ENCODE results near the gene ELSPBP1. TPM values are rescaled to one million over a fixed set of nuclear protein-coding genes. Genes with fewer than 3 reads are reported as not detected.
A peak's percentile ranks its signal among the peaks of the same experiment; 100 is the strongest.
"Not testable (repeated sequence)": the region's sequence is repeated elsewhere in the genome, so short reads cannot be mapped to it uniquely, and the experiment has no call there.

The ELSPBP1 gene
- not detected for polyA plus RNA-seq
- long read RNA-seq, donor 1, partial matches to known transcripts, result 0 of 1 reads
- long read RNA-seq, donor 1, other reads (novel, unspliced or antisense), result 0 of 1 reads
- long read RNA-seq, donor 2, result 0 reads
- long read RNA-seq, donor 3, result 0 reads
- long read RNA-seq, donor 4, result 0 reads
- long read RNA-seq, donor 5, result 0 reads
- long read RNA-seq, donor 6, result 0 reads
- long read RNA-seq, donor 7, result 0 reads
- long read RNA-seq, donor 8, result 0 reads
- long read RNA-seq, donor 9, result 0 reads
- long read RNA-seq, donor 10, result 0 reads

DNA sequence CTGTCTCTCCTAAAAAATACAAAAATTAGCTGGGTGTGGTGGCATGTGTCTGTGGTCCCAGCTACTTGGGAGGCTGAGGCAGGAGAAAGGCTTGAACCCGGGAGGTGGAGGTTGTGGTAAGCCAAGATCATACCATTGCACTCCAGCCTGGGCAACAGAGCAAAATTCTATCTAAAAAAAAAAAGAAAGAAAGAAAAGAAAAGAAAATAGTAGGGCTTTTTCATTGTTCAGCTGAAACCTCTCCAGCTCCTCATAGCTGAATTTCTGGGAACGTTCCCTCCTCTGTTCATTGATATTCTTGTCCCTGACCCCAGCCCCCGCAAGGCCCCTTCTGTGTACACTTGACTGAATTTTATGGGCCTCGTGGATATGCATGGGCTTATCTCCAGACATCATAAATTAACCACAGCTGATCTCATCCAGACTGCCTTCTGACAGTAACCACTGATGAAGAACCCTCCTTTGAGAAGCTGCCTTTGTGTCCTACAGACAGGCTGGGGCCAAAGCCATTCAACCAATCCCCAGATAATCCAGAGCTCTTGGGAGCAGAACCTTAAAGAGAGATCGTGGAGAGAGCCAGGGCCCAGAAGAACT is at the start of gene ELSPBP1:
TSS of gene ELSPBP1 (plus strand) at position 424 of the 594 bp plus-strand sequence. CDS start 14,036 bp downstream, outside the sequence.
- no peaks in the 10 kb centered on the region for H3K36me3 ChIP-seq (ENCODE audit: control insufficient read depth in 3 of 3, insufficient read depth in 2 of 3, low read depth in 1 of 3, low read length in 3 of 3)
- H3K4me3 ChIP-seq (ENCODE audit: low read depth in 1 of 3, low read length in 3 of 3), result no peak within 1 kb of the TSS
- H3K9me3 ChIP-seq (ENCODE audit: control insufficient read depth in 2 of 2, insufficient read depth in 1 of 2, low read depth in 1 of 2, low read length in 1 of 2), result no peaks in the 10 kb centered on the region
- DNase-seq, result peak in 1 of 2 donors; percentile 5
- H3K4me1 ChIP-seq (ENCODE audit: control insufficient read depth in 3 of 3, insufficient read depth in 2 of 3, low read depth in 1 of 3, low read length in 2 of 3), result no peaks in the 10 kb centered on the region
- H3K27me3 ChIP-seq (ENCODE audit: control insufficient read depth in 3 of 3, insufficient read depth in 3 of 3, low read length in 3 of 3), result peaks cover 0 to 6% (median 0%) of the 10 kb centered on the region in 3 donors
- WGBS, 3 donors, result 31 to 39% (median 35%) methylated on average over 5 of the region's 5 CpGs
- H3K27ac ChIP-seq (ENCODE audit: low read depth in 1 of 3, low read length in 2 of 3), result no peak within 1 kb of the TSS
- FAIRE-seq, result no peak

DNA sequence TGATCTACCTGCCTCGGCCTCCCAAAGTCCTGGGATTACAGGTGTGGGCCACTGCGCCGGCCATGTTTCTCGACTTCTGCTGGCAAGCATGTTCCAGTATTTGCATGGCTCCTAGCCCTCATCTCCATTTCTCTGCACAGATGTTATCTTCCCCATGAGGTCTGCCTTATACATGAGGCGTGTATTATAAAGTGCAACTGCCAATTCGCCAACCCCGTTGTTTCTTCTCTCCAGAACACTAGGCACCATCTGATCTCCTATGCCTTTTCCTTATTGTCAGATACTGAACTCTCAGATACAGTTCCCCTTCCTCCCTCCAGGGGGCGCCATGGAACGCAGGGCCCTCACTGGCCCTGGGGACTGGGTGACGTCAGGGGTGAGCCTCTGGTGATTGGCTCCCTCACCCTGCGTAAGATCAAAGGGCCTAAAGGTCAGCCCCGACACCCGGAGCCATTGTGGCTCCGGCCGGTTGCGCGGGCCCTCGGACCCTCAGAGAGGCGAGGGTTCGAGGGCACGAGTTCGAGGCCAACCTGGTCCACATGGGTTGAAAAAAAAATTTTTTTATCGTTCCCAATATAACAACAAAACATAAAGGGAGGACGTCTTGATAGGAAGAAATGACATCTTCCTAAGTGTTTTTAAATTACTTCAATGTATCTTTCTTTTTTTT is 44.4 kb upstream of the ELSPBP1 start:
- H3K27me3 ChIP-seq (ENCODE audit: control insufficient read depth in 3 of 3, insufficient read depth in 3 of 3, low read length in 3 of 3); DNase-seq; H3K9me3 ChIP-seq (ENCODE audit: control insufficient read depth in 2 of 2, insufficient read depth in 1 of 2, low read depth in 1 of 2, low read length in 1 of 2); H3K27ac ChIP-seq (ENCODE audit: low read depth in 1 of 3, low read length in 2 of 3); H3K36me3 ChIP-seq (ENCODE audit: control insufficient read depth in 3 of 3, insufficient read depth in 2 of 3, low read depth in 1 of 3, low read length in 3 of 3); H3K4me1 ChIP-seq (ENCODE audit: control insufficient read depth in 3 of 3, insufficient read depth in 2 of 3, low read depth in 1 of 3, low read length in 2 of 3); H3K4me3 ChIP-seq (ENCODE audit: low read depth in 1 of 3, low read length in 3 of 3); FAIRE-seq: not testable (repeated sequence)
- WGBS, 3 donors, result 87 to 88% (median 88%) methylated on average over 18 of the region's 24 CpGs

DNA sequence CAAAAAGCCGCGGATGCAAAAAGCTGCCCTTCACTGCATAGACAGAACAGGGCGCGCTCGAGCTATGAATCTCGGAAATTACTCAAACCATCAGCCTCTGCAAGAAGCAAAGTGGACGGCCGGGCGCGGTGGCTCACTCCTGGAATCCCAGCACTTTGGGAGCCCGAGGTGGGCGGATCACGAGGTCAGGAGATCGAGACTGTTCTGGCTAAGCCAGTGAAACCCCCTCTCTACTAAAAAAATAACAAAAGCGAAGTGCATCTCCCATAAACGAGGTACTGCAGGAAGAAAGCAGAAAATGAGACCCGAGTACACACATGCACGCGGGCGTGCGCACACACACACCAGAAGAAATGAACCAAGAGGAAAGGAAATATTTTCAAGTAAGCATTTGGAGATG is 42.3 kb upstream of the ELSPBP1 start:
- H3K4me1 ChIP-seq (ENCODE audit: control insufficient read depth in 3 of 3, insufficient read depth in 2 of 3, low read depth in 1 of 3, low read length in 2 of 3); H3K4me3 ChIP-seq (ENCODE audit: low read depth in 1 of 3, low read length in 3 of 3); H3K27ac ChIP-seq (ENCODE audit: low read depth in 1 of 3, low read length in 2 of 3); H3K9me3 ChIP-seq (ENCODE audit: control insufficient read depth in 2 of 2, insufficient read depth in 1 of 2, low read depth in 1 of 2, low read length in 1 of 2); FAIRE-seq; H3K36me3 ChIP-seq (ENCODE audit: control insufficient read depth in 3 of 3, insufficient read depth in 2 of 3, low read depth in 1 of 3, low read length in 3 of 3); DNase-seq; H3K27me3 ChIP-seq (ENCODE audit: control insufficient read depth in 3 of 3, insufficient read depth in 3 of 3, low read length in 3 of 3): not testable (repeated sequence)
- no CpG with 5 or more reads among the region's 21 CpGs for WGBS, 3 donors

DNA sequence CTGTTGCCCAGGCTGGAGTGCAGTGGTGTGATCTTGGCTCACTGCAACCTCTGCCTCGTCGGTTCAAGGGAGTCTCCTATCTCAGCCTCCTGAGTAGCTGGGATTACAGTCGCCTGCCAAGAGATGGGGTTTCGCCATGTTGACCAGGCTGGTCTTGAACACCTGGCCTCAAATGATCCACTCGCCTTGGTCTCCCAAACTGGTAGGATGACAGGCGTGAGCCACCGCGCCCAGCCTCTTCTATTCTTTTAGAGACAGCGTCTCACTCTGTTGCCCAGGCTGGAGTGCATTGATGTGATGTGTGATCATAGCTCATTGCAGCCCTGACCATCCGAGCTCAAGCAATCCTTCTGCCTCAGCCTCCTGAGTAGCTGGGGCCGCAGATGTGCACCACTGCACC is 38.5 kb upstream of the ELSPBP1 start:
- not testable (repeated sequence) for FAIRE-seq; H3K4me1 ChIP-seq (ENCODE audit: control insufficient read depth in 3 of 3, insufficient read depth in 2 of 3, low read depth in 1 of 3, low read length in 2 of 3); H3K9me3 ChIP-seq (ENCODE audit: control insufficient read depth in 2 of 2, insufficient read depth in 1 of 2, low read depth in 1 of 2, low read length in 1 of 2); H3K4me3 ChIP-seq (ENCODE audit: low read depth in 1 of 3, low read length in 3 of 3); DNase-seq; H3K27ac ChIP-seq (ENCODE audit: low read depth in 1 of 3, low read length in 2 of 3); H3K36me3 ChIP-seq (ENCODE audit: control insufficient read depth in 3 of 3, insufficient read depth in 2 of 3, low read depth in 1 of 3, low read length in 3 of 3); H3K27me3 ChIP-seq (ENCODE audit: control insufficient read depth in 3 of 3, insufficient read depth in 3 of 3, low read length in 3 of 3)
- WGBS, 3 donors, result 89 to 93% (median 91%) methylated on average over 7 of the region's 11 CpGs

DNA sequence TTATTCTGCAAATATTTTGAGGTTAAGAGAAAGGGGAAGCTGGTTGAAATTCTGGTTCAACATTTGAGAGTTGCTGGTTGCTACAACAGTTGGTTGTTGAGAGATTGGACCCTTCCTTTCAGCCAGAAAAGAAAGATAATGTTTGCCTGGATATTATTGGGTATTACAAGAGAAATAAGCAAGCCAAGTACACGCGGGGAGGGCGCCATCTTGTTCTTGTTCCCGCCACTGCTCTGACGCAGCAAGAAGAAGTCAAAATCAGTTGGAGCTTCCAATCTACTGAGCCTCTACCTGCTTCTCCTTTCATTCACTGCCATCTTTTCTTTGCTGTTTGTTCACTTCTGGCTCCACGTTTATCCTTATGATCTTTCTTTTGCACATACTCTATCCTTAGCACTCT is 20.9 kb upstream of the ELSPBP1 start:
- H3K4me3 ChIP-seq (ENCODE audit: low read depth in 1 of 3, low read length in 3 of 3), result no peak overlapping the region
- no peaks in the 10 kb centered on the region for H3K4me1 ChIP-seq (ENCODE audit: control insufficient read depth in 3 of 3, insufficient read depth in 2 of 3, low read depth in 1 of 3, low read length in 2 of 3)
- FAIRE-seq (no peak), DNase-seq (no peak)
- H3K36me3 ChIP-seq (ENCODE audit: control insufficient read depth in 3 of 3, insufficient read depth in 2 of 3, low read depth in 1 of 3, low read length in 3 of 3), result no peaks in the 10 kb centered on the region
- WGBS, 3 donors, result 75 to 84% (median 83%) methylated on average over 6 of the region's 6 CpGs
- H3K27me3 ChIP-seq (ENCODE audit: control insufficient read depth in 3 of 3, insufficient read depth in 3 of 3, low read length in 3 of 3), result peaks cover 0 to 2% (median 0%) of the 10 kb centered on the region in 3 donors
- H3K9me3 ChIP-seq (ENCODE audit: control insufficient read depth in 2 of 2, insufficient read depth in 1 of 2, low read depth in 1 of 2, low read length in 1 of 2), result no peaks in the 10 kb centered on the region
- no peak overlapping the region for H3K27ac ChIP-seq (ENCODE audit: low read depth in 1 of 3, low read length in 2 of 3)

DNA sequence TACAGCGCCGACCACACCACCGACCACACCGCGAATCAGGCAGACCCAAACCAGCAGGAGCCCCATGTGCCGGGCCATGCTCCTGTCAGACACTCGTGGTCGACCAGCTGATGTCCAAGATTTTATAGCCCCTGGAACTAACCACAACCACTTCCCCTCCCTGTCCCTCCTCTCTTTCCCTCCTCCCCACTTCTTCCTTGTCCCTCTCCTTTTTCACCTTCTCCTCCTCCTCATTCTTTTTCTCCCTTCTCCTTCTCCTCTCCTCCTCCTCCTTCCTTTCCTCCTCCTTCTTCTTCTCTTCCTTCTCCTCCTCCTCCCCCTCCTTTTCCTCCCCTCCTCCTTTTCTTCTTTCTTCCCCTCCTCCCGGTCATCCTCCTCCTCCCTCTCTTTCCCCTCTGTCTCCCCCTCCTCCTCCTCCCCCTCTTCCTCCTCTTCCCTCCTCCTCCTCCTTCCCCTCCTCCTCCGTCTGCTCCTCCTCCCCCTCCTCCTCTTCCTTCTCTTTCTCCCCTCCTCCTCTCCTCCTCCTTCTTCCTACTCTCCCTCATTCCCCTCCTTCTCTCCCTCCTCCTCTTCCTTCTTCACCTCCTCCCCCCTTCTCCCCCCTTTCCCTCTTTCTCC is 3.1 kb upstream of the ELSPBP1 start:
- peaks cover 0 to 6% (median 0%) of the 10 kb centered on the region in 3 donors for H3K27me3 ChIP-seq (ENCODE audit: control insufficient read depth in 3 of 3, insufficient read depth in 3 of 3, low read length in 3 of 3)
- WGBS, 3 donors, result 44 to 56% (median 51%) methylated on average over 10 of the region's 10 CpGs
- no peak overlapping the region for H3K4me3 ChIP-seq (ENCODE audit: low read depth in 1 of 3, low read length in 3 of 3)
- FAIRE-seq (no peak), DNase-seq (no peak)
- no peak overlapping the region for H3K27ac ChIP-seq (ENCODE audit: low read depth in 1 of 3, low read length in 2 of 3)
- H3K9me3 ChIP-seq (ENCODE audit: control insufficient read depth in 2 of 2, insufficient read depth in 1 of 2, low read depth in 1 of 2, low read length in 1 of 2), result no peaks in the 10 kb centered on the region
- no peaks in the 10 kb centered on the region for H3K36me3 ChIP-seq (ENCODE audit: control insufficient read depth in 3 of 3, insufficient read depth in 2 of 3, low read depth in 1 of 3, low read length in 3 of 3)
- no peaks in the 10 kb centered on the region for H3K4me1 ChIP-seq (ENCODE audit: control insufficient read depth in 3 of 3, insufficient read depth in 2 of 3, low read depth in 1 of 3, low read length in 2 of 3)

DNA sequence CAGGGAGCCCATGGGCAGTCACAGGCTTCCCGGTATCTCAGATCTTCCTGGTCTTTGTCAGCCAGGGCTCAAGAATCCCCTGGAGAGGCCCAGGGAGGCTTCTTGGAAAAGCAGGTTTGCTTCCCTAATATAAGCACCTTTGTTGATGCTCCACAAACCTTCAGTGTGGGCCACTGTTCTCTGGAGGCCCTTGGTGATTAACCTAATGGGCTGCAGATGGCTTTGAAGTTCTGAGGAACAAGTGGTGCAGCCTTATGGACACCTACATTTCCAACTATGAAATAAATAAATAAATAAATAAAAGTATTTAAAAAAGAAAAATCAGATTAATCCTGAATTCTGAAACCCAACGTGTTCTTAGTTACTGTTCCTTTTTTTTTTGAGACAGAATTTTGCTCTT is 2.4 kb upstream of the ELSPBP1 start, which contains the start of gene BSPH1:
TSS of gene BSPH1 (minus strand) at position 101 of the 400 bp plus-strand sequence. CDS start at position 12, 89 bp downstream.
- H3K27me3 ChIP-seq (ENCODE audit: control insufficient read depth in 3 of 3, insufficient read depth in 3 of 3, low read length in 3 of 3), result peaks cover 0 to 6% (median 0%) of the 10 kb centered on the region in 3 donors

DNA sequence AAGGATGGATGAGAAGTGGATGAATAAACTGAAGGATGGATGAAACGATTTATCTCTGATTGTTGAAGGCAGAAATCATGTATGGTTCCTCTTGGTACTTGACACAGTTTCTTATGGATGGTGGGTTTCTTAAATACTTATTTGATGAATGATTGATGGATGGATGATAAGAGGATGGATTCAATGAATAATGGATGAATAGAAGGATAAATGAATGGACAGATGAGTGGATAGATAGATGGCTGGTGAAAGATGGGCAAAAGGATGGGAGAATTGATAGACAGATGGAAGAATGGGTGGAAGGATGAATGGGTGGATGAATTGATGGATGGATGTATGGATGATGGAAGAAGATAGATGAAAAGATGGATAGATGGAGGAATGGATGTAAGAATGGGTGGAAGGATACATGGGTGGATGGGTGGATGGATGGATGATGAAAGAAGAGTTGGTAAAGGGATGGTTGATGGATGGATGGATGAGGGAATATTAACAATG is 1.8 kb downstream of the ELSPBP1 start:
- Histone ChIP-seq H3K4me3 (ENCODE audit: low read depth in 1 of 3, low read length in 3 of 3) (no peak overlapping the region), H3K9me3 (ENCODE audit: control insufficient read depth in 2 of 2, insufficient read depth in 1 of 2, low read depth in 1 of 2, low read length in 1 of 2) (peaks cover 0 to 3% of the 10 kb centered on the region in 2 donors), H3K27me3 (ENCODE audit: control insufficient read depth in 3 of 3, insufficient read depth in 3 of 3, low read length in 3 of 3) (peaks cover 0 to 2% (median 0%) of the 10 kb centered on the region in 3 donors), H3K4me1 (ENCODE audit: control insufficient read depth in 3 of 3, insufficient read depth in 2 of 3, low read depth in 1 of 3, low read length in 2 of 3) (no peaks in the 10 kb centered on the region), H3K27ac (ENCODE audit: low read depth in 1 of 3, low read length in 2 of 3) (no peak overlapping the region), H3K36me3 (ENCODE audit: control insufficient read depth in 3 of 3, insufficient read depth in 2 of 3, low read depth in 1 of 3, low read length in 3 of 3) (no peaks in the 10 kb centered on the region)
- DNase-seq, result no peak
- no peak for FAIRE-seq
- WGBS, 3 donors, result 60 to 76% (median 67%) methylated on average over 1 of the region's 1 CpG

More for the DNA sequence above, 2.4 kb upstream of the ELSPBP1 start, which contains the start of gene BSPH1:
- Histone ChIP-seq H3K36me3 (ENCODE audit: control insufficient read depth in 3 of 3, insufficient read depth in 2 of 3, low read depth in 1 of 3, low read length in 3 of 3) (no peaks in the 10 kb centered on the region), H3K4me3 (ENCODE audit: low read depth in 1 of 3, low read length in 3 of 3) (no peak within 1 kb of the TSS), H3K27ac (ENCODE audit: low read depth in 1 of 3, low read length in 2 of 3) (no peak within 1 kb of the TSS), H3K9me3 (ENCODE audit: control insufficient read depth in 2 of 2, insufficient read depth in 1 of 2, low read depth in 1 of 2, low read length in 1 of 2) (no peaks in the 10 kb centered on the region), H3K4me1 (ENCODE audit: control insufficient read depth in 3 of 3, insufficient read depth in 2 of 3, low read depth in 1 of 3, low read length in 2 of 3) (no peaks in the 10 kb centered on the region)
- FAIRE-seq (no peak), DNase-seq (no peak)
- 52 to 70% (median 62%) methylated on average over 2 of the region's 2 CpGs for WGBS, 3 donors

Measured in small intestine (tissue), 16 donors.